Liver (tissue), 3 donors: ENCODE measurements around the gene FAM216B.

Experiments
- ATF3 ChIP-seq: IDR thresholded peaks from 2 replicates; pipeline ENCODE4 v1.6.1; 2016; ENCODE audit warnings: antibody characterized with exemption
- CTCF ChIP-seq: fragments of 150-350 bp; IDR thresholded peaks from 2 replicates; pipeline ENCODE4 v1.5.1; 2017; ENCODE audit warnings: improper control_type of control experiment, low read depth, low read length; ENCODE audit not compliant: missing input control
- donor health status: healthy.
- donor health status: healthy.

GRCh38 chr13:42796747-42797356 is 15.5 kb downstream of the FAM216B start:
- no peak for TF ChIP-seq CTCF
- no peak for TF ChIP-seq ATF3
